ENCODE measurements around the gene HLA-DPA1. TPM values are rescaled to one million over a fixed set of nuclear protein-coding genes. Genes with fewer than 3 reads are reported as not detected.

Gene HLA-DPA1
- total and polyA plus RNA-seq, 10 of the 15 experiments (the other 5 are each of a cell fraction or from before 2014, with no cell fraction given), result 508 to 1,640 (median 829) TPM

- Histone ChIP-seq H3K4me2 (ENCODE audit: control insufficient read depth, insufficient read depth) (no peak overlapping the region), H3K79me2 (ENCODE audit: control insufficient read depth, insufficient read depth, low read length) (no peaks in the 10 kb centered on the region), H3K27me3 (replicated peaks in 1 of 2; ENCODE audit: control insufficient read depth in 2 of 2, insufficient read depth in 2 of 2, low read length in 1 of 2) (no peaks in the 10 kb centered on the region), H4K20me1 (ENCODE audit: control insufficient read depth, insufficient read depth) (no peaks in the 10 kb centered on the region), H3K36me3 (ENCODE audit: control insufficient read depth in 2 of 2, insufficient read depth in 2 of 2, low read length in 1 of 2) (no peaks in the 10 kb centered on the region), H3K9me3 (replicated peaks; ENCODE audit: control insufficient read depth, insufficient read depth, low read length) (peaks cover 2% of the 10 kb centered on the region), H2AFZ (ENCODE audit: control insufficient read depth, low read depth, low read length) (no peak overlapping the region), H3K9ac (ENCODE audit: control insufficient read depth, insufficient read depth, low read length) (no peak overlapping the region), H3K4me1 (ENCODE audit: control insufficient read depth, insufficient read depth, low read length) (peaks cover 9% of the 10 kb centered on the region; the same call in 1 of the 2 replicates), H3K4me3 (no peak overlapping the region), H3K27ac (ENCODE audit: control insufficient read depth, insufficient read depth) (no peak overlapping the region)
- ChIA-PET CTCF (interaction anchor here (0.9 to 3.2 kb wide), 7 partner anchors 9 to 84 kb away, joined by 3 to 40 read pairs (median 4); partner anchors contain the start of genes HLA-DMA and HLA-DPB1), POLR2A (interaction anchor here (0.6 to 2.9 kb wide), 9 partner anchors 9 to 1489 kb away, joined by 3 to 22 read pairs (median 7); partner anchors contain the start of genes HLA-DPA1, HLA-DPB1 and NFKBIL1), SMC1A (ENCODE audit: uncharacterized antibody, unreplicated experiment) (interaction anchor here (1.1 to 2.7 kb wide), 8 partner anchors 11 to 61 kb away, joined by 3 to 16 read pairs (median 6); partner anchors contain the start of gene HLA-DPA1), RAD21 (ENCODE audit: unreplicated experiment) (interaction anchor here (0.8 to 1.4 kb wide), 3 partner anchors 9 to 41 kb away, joined by 3 to 5 read pairs (median 4); no protein-coding TSS in a partner anchor)
- FAIRE-seq (no peak), ATAC-seq (no peak), DNase-seq (ENCODE audit: low read depth, low spot score) (no peak)
- TF ChIP-seq SMC3 (IDR thresholded peaks at IDR 0.05; ENCODE audit: borderline replicate concordance, low read length), result no peak
- TF ChIP-seq FOXM1 (IDR thresholded peaks at IDR 0.05; ENCODE audit: low read depth, low read length), result no peak
- TF ChIP-seq FOXK2 (IDR thresholded peaks at IDR 0.05), result no peak
- no peak for TF ChIP-seq ATF2 (IDR thresholded peaks at IDR 0.05; ENCODE audit: low read length)
- intact Hi-C loops (cut with micrococcal nuclease; ENCODE audit: unreplicated experiment) (no loop called here), in situ Hi-C loops (cut with MboI) (no loop called here)
- 54% methylated on average over 1 of the region's 1 CpG for WGBS (ENCODE audit: insufficient coverage, insufficient replicate concordance, low lambda C conversion rate, missing lambda C conversion rate)
- BruUV-seq (replicated peaks), result no TSS peak
These were observed 36.9 kb downstream of the HLA-DPA1 start for GRCh38 chr6:33036535-33036934.

- Histone ChIP-seq H4K20me1 (ENCODE audit: control insufficient read depth, insufficient read depth) (no peaks in the 10 kb centered on the region), H3K4me1 (ENCODE audit: control insufficient read depth, insufficient read depth, low read length) (peaks cover 13% of the 10 kb centered on the region), H3K4me2 (ENCODE audit: control insufficient read depth, insufficient read depth) (no peak overlapping the region), H3K36me3 (ENCODE audit: control insufficient read depth in 2 of 2, insufficient read depth in 2 of 2, low read length in 1 of 2) (no peaks in the 10 kb centered on the region), H3K9me3 (replicated peaks; ENCODE audit: control insufficient read depth, insufficient read depth, low read length) (peaks cover 2% of the 10 kb centered on the region), H3K79me2 (ENCODE audit: control insufficient read depth, insufficient read depth, low read length) (no peaks in the 10 kb centered on the region), H3K4me3 (no peak overlapping the region), H3K27ac (ENCODE audit: control insufficient read depth, insufficient read depth) (no peak overlapping the region), H3K9ac (ENCODE audit: control insufficient read depth, insufficient read depth, low read length) (no peak overlapping the region), H2AFZ (ENCODE audit: control insufficient read depth, low read depth, low read length) (no peak overlapping the region), H3K27me3 (replicated peaks in 1 of 2; ENCODE audit: control insufficient read depth in 2 of 2, insufficient read depth in 2 of 2, low read length in 1 of 2) (no peaks in the 10 kb centered on the region)
- ChIA-PET CTCF (interaction anchor here (1.3 to 10.4 kb wide), 3 partner anchors 14 to 37 kb away, joined by 4 to 165 read pairs (median 61); partner anchors contain the start of gene HLA-DOA), RAD21 (ENCODE audit: unreplicated experiment) (interaction anchor here (10.1 kb wide), 1 partner anchor 39 kb away, joined by 172 read pairs; the partner anchor contains the start of genes HLA-DPA1 and HLA-DPB1), POLR2A (interaction anchor here (1.0 kb wide), 1 partner anchor 49 kb away, joined by 3 read pairs; no protein-coding TSS in a partner anchor), SMC1A (ENCODE audit: uncharacterized antibody, unreplicated experiment) (interaction anchor here (1.5 to 10.7 kb wide), 3 partner anchors 14 to 39 kb away, joined by 5 to 176 read pairs (median 44); partner anchors contain the start of genes HLA-DPA1 and HLA-DPB1)
- 100% methylated on average over 1 of the region's 1 CpG for WGBS (ENCODE audit: insufficient coverage, insufficient replicate concordance, low lambda C conversion rate, missing lambda C conversion rate)
- no TSS peak for BruUV-seq (replicated peaks)
- in situ Hi-C loops (cut with MboI), result no loop called here
- DNase-seq (ENCODE audit: low read depth, low spot score), result no peak
- ATAC-seq, result no peak
- no peak for FAIRE-seq
- intact Hi-C loops (cut with micrococcal nuclease; ENCODE audit: unreplicated experiment), result no loop called here
- no peak for TF ChIP-seq ZNF217 (IDR thresholded peaks at IDR 0.05)
- TF ChIP-seq ZNF687 (IDR thresholded peaks at IDR 0.05), result no peak
- no peak for TF ChIP-seq SIX5 (IDR thresholded peaks at IDR 0.05; ENCODE audit: low read depth, low read length, severe bottlenecking)
- no peak for TF ChIP-seq IRF4 (IDR thresholded peaks at IDR 0.05; ENCODE audit: low read depth, low read length)
- no peak for TF ChIP-seq WRNIP1 (IDR thresholded peaks at IDR 0.05; ENCODE audit: borderline replicate concordance, low read depth, low read length)
- TF ChIP-seq ZNF274 (IDR thresholded peaks at IDR 0.05; ENCODE audit: insufficient read depth, insufficient read length), result no peak
- no peak for TF ChIP-seq ATF7 (IDR thresholded peaks at IDR 0.05; ENCODE audit: low read depth)
- TF ChIP-seq TBL1XR1 (IDR thresholded peaks at IDR 0.05; ENCODE audit: low read depth, low read length), result no peak
- no peak for TF ChIP-seq POLR2AphosphoS5 (IDR thresholded peaks at IDR 0.05; ENCODE audit: low read length)
These were observed 38.9 kb downstream of the HLA-DPA1 start for GRCh38 chr6:33034554-33034953.

Measured in GM12878 (cell line).